Neuronal stem cell (in vitro differentiated cells): ENCODE data around the gene INTS6.

Source experiments
- DNase-seq: peaks from one replicate; pipeline ENCODE4 v3.0.0-alpha.2; 2013; ENCODE audit warnings: low spot score
- H2AFZ ChIP-seq: one replicate; pipeline ENCODE4 v1.6.1; 2013; ENCODE audit warnings: mild to moderate bottlenecking, low read length, inconsistent platforms
- H2AK5ac ChIP-seq: 2 replicates; pipeline ENCODE4 v1.6.1; 2013; ENCODE audit warnings: low read depth, mild to moderate bottlenecking, inconsistent platforms, low read length, moderate library complexity, mixed read lengths
- H2BK120ac ChIP-seq: 2 replicates; pipeline ENCODE4 v1.6.1; 2013; ENCODE audit warnings: low read depth, mild to moderate bottlenecking, inconsistent platforms, low read length, moderate library complexity, mixed read lengths
- H2BK12ac ChIP-seq: one replicate; pipeline ENCODE4 v1.6.1; 2013; ENCODE audit warnings: low read length, inconsistent platforms
- H2BK15ac ChIP-seq: 2 replicates; pipeline ENCODE4 v1.6.1; 2013; ENCODE audit warnings: mild to moderate bottlenecking, low read length, inconsistent platforms, mixed read lengths
- H2BK5ac ChIP-seq: one replicate; pipeline ENCODE4 v1.6.1; 2013; ENCODE audit warnings: inconsistent platforms, mild to moderate bottlenecking, low read length, moderate library complexity
- H3K14ac ChIP-seq: one replicate; pipeline ENCODE4 v1.6.1; 2013; ENCODE audit warnings: low read length, inconsistent platforms
- H3K18ac ChIP-seq: 2 replicates; pipeline ENCODE4 v1.6.1; 2013; ENCODE audit warnings: low read length, inconsistent platforms
- H3K23ac ChIP-seq: 2 replicates; pipeline ENCODE4 v1.6.1; 2013; ENCODE audit warnings: low read depth, mild to moderate bottlenecking, mixed read lengths, low read length, inconsistent platforms; ENCODE audit not compliant: poor library complexity
- H3K27ac ChIP-seq: replicated peaks from 3 replicates; pipeline ENCODE4 v1.5.1; 2013; ENCODE audit warnings: low read length, inconsistent platforms
- H3K27me3 ChIP-seq, 3 experiments: 2 replicates each; pipeline ENCODE4 v1.6.1; 2013; ENCODE audit warnings: low read length in 3 of 3, mild to moderate bottlenecking in 2 of 3, inconsistent platforms in 1 of 3, low read depth in 1 of 3, mixed read lengths in 1 of 3, moderate library complexity in 1 of 3; ENCODE audit not compliant: control insufficient read depth in 3 of 3, insufficient read depth in 3 of 3
- H3K36me3 ChIP-seq, 2 donors: replicated peaks in 1 of 2; 2 replicates each; pipeline ENCODE4 v1.6.1; 2013; ENCODE audit warnings: low read length in 2 of 2; ENCODE audit not compliant: control insufficient read depth in 2 of 2, insufficient read depth in 2 of 2
- H3K4ac ChIP-seq: 2 replicates; pipeline ENCODE4 v1.6.1; 2013; ENCODE audit warnings: inconsistent platforms, mild to moderate bottlenecking, low read length, moderate library complexity
- H3K4me1 ChIP-seq, 2 donors: 1 replicate in 1 of 2; 2 replicates in 1 of 2; pipeline ENCODE4 v1.6.1; 2013; ENCODE audit warnings: low read length in 2 of 2, low read depth in 1 of 2; ENCODE audit not compliant: control insufficient read depth in 2 of 2, insufficient read depth in 1 of 2
- H3K4me2 ChIP-seq: one replicate; pipeline ENCODE4 v1.6.1; 2013; ENCODE audit warnings: mild to moderate bottlenecking, low read length, inconsistent platforms; ENCODE audit not compliant: insufficient read depth, poor library complexity, severe bottlenecking
- H3K4me3 ChIP-seq, 2 donors: 2 replicates each; pipeline ENCODE4 v1.5.1; 2013; ENCODE audit warnings: low read length in 2 of 2, mild to moderate bottlenecking in 2 of 2, inconsistent platforms in 1 of 2, moderate library complexity in 1 of 2
- H3K79me1 ChIP-seq: one replicate; pipeline ENCODE4 v1.6.1; 2013; ENCODE audit warnings: low read depth, mild to moderate bottlenecking, inconsistent platforms, low read length, moderate library complexity
- H3K9ac ChIP-seq: one replicate; pipeline ENCODE4 v1.6.1; 2013; ENCODE audit warnings: mild to moderate bottlenecking, low read depth, low read length, inconsistent platforms; ENCODE audit not compliant: poor library complexity
- H3K9me3 ChIP-seq, 2 donors: replicated peaks in 1 of 2; 2 replicates each; pipeline versions ENCODE3 to v1.6.1; 2013; ENCODE audit warnings: low read length in 2 of 2, mild to moderate bottlenecking in 2 of 2, inconsistent platforms in 1 of 2, low read depth in 1 of 2, mixed read lengths in 1 of 2, moderate library complexity in 1 of 2; ENCODE audit not compliant: control insufficient read depth in 2 of 2, insufficient read depth in 1 of 2
- H4K8ac ChIP-seq: one replicate; pipeline ENCODE4 v1.6.1; 2013; ENCODE audit warnings: low read depth, mild to moderate bottlenecking, inconsistent platforms, low read length, moderate library complexity
- H4K91ac ChIP-seq: one replicate; pipeline ENCODE4 v1.6.1; 2013; ENCODE audit warnings: low read length, low read depth, mild to moderate bottlenecking, inconsistent platforms; ENCODE audit not compliant: poor library complexity
- WGBS, 2 donors: extraction: QIAGEN DNeasy Blood & Tissue Kit; methylation state at CpG; one replicate each; pipeline ENCODE4 v1.1.7; 2013; ENCODE audit warnings: missing lambda C conversion rate in 2 of 2, mixed read lengths in 1 of 2; ENCODE audit not compliant: insufficient read length in 2 of 2, insufficient replicate concordance in 1 of 2; ENCODE audit errors: extremely low coverage in 2 of 2; 5-methylcytosine and 5-hydroxymethylcytosine counted together

The INTS6 gene

GRCh38 chr13:51332566-51333361 lies 120.1 kb downstream of the INTS6 start:
- Histone ChIP-seq H2BK5ac (no peak overlapping the region), H3K4me3 (no peak overlapping the region), H4K91ac (no peak overlapping the region), H3K9ac (no peak overlapping the region), H2BK120ac (no peak overlapping the region), H2AK5ac (no peak overlapping the region), H2BK12ac (no peak overlapping the region), H3K27me3 (no peaks in the 10 kb centered on the region), H3K4me1 (peaks cover 0 to 5% of the 10 kb centered on the region in 2 donors), H3K36me3 (no peaks in the 10 kb centered on the region), H3K18ac (no peak overlapping the region), H3K27ac (no peak overlapping the region), H3K4ac (no peak overlapping the region), H3K14ac (no peak overlapping the region), H2AFZ (no peak overlapping the region), H4K8ac (no peak overlapping the region), H3K79me1 (peaks cover 2% of the 10 kb centered on the region), H3K9me3 (peaks cover 0 to 1% of the 10 kb centered on the region in 2 donors), H3K4me2 (no peak overlapping the region), H2BK15ac (no peak overlapping the region), H3K23ac (no peak overlapping the region)
- DNase-seq, result no peak
- WGBS, 2 donors, result no CpG with 5 or more reads among the region's 2 CpGs

GRCh38 chr13:51331354-51331861 lies 121.4 kb downstream of the INTS6 start:
- no peak overlapping the region for H3K14ac ChIP-seq
- no peak for DNase-seq

GRCh38 chr13:51330791-51331190 lies 122.0 kb downstream of the INTS6 start:
- peak overlapping the region; percentile 43 for H3K14ac ChIP-seq
- no peak overlapping the region for H2BK5ac ChIP-seq
- H3K4ac ChIP-seq, result peak overlapping the region; percentile 84
- no peak overlapping the region for H3K4me2 ChIP-seq
- peak overlapping the region; percentile 63 for H3K9ac ChIP-seq
- H2AK5ac ChIP-seq, result no peak overlapping the region
- H3K4me3 ChIP-seq, result no peak overlapping the region
- no peak overlapping the region for H2BK120ac ChIP-seq
- no peaks in the 10 kb centered on the region for H3K27me3 ChIP-seq
- H3K23ac ChIP-seq, result no peak overlapping the region
- no peak overlapping the region for H4K8ac ChIP-seq
- H3K9me3 ChIP-seq, result no peaks in the 10 kb centered on the region
- no peaks in the 10 kb centered on the region for H3K79me1 ChIP-seq
- no peak overlapping the region for H2BK15ac ChIP-seq
- no peak overlapping the region for H4K91ac ChIP-seq
- DNase-seq, result no peak
- H3K27ac ChIP-seq, result no peak overlapping the region
- H2BK12ac ChIP-seq, result no peak overlapping the region
- no CpG with 5 or more reads among the region's 3 CpGs for WGBS, 2 donors
- H3K36me3 ChIP-seq, result no peaks in the 10 kb centered on the region
- peaks cover 0 to 8% of the 10 kb centered on the region in 2 donors for H3K4me1 ChIP-seq
- H2AFZ ChIP-seq, result no peak overlapping the region
- H3K18ac ChIP-seq, result peak overlapping the region; percentile 52

More at GRCh38 chr13:51331354-51331861, 121.4 kb downstream of the INTS6 start:
- Histone ChIP-seq H3K27ac (no peak overlapping the region), H3K18ac (no peak overlapping the region), H3K79me1 (no peaks in the 10 kb centered on the region), H2AK5ac (no peak overlapping the region), H3K36me3 (no peaks in the 10 kb centered on the region), H3K23ac (no peak overlapping the region), H2BK120ac (no peak overlapping the region), H3K9ac (no peak overlapping the region), H3K4me3 (no peak overlapping the region), H3K4me2 (no peak overlapping the region), H2BK15ac (no peak overlapping the region), H2BK12ac (no peak overlapping the region), H3K4ac (no peak overlapping the region), H3K4me1 (peaks cover 0 to 5% of the 10 kb centered on the region in 2 donors), H3K9me3 (no peaks in the 10 kb centered on the region), H2AFZ (no peak overlapping the region), H3K27me3 (no peaks in the 10 kb centered on the region), H4K91ac (no peak overlapping the region), H4K8ac (no peak overlapping the region), H2BK5ac (no peak overlapping the region)
- no CpG with 5 or more reads among the region's 6 CpGs for WGBS, 2 donors

GRCh38 chr13:51329606-51330005 lies 123.2 kb downstream of the INTS6 start:
- no peak overlapping the region for H4K91ac ChIP-seq
- no CpG with 5 or more reads among the region's 3 CpGs for WGBS, 2 donors
- no peak overlapping the region for H2BK12ac ChIP-seq
- no peak overlapping the region for H4K8ac ChIP-seq
- H3K4ac ChIP-seq, result no peak overlapping the region
- no peak overlapping the region for H3K4me3 ChIP-seq
- no peak overlapping the region for H3K14ac ChIP-seq
- DNase-seq, result no peak
- no peaks in the 10 kb centered on the region for H3K9me3 ChIP-seq
- H2BK5ac ChIP-seq, result no peak overlapping the region
- no peak overlapping the region for H3K9ac ChIP-seq
- no peak overlapping the region for H3K23ac ChIP-seq
- no peak overlapping the region for H3K4me2 ChIP-seq
- no peak overlapping the region for H3K27ac ChIP-seq
- no peak overlapping the region for H2BK120ac ChIP-seq
- H3K4me1 ChIP-seq, result peaks cover 0 to 14% of the 10 kb centered on the region in 2 donors
- no peaks in the 10 kb centered on the region for H3K79me1 ChIP-seq
- H2BK15ac ChIP-seq, result no peak overlapping the region
- H3K27me3 ChIP-seq, result no peaks in the 10 kb centered on the region
- H3K18ac ChIP-seq, result no peak overlapping the region
- H2AFZ ChIP-seq, result no peak overlapping the region
- H2AK5ac ChIP-seq, result no peak overlapping the region
- no peaks in the 10 kb centered on the region for H3K36me3 ChIP-seq
